Activated CD4-positive, alpha-beta T cell treated with anti-CD3 and anti-CD28 coated beads, Interleukin-2, amount 50 U/mL, for 24 hours (primary cell): ENCODE data around the gene EXD3.
"Not testable (repeated sequence)": the region's sequence is repeated elsewhere in the genome, so short reads cannot be mapped to it uniquely, and the experiment has no call there.

Experiments
- DNase-seq, 2 donors: peaks; one replicate each; pipeline ENCODE4 v3.0.0-alpha.2; 2020; ENCODE audit warnings: low read depth in 1 of 2, low spot score in 1 of 2

Gene EXD3

GRCh38 chr9:137394866-137395665, 27.9 kb downstream of the EXD3 start:
- no peak for DNase-seq

GRCh38 chr9:137393176-137394150, 29.5 kb downstream of the EXD3 start:
- no peak for DNase-seq

GRCh38 chr9:137392232-137393007, 30.5 kb downstream of the EXD3 start:
- DNase-seq, result no peak

- DNase-seq, result no peak
Observed at GRCh38 chr9:137391411-137391754, 31.6 kb downstream of the EXD3 start.

GRCh38 chr9:137390553-137391410, 32.2 kb downstream of the EXD3 start:
- no peak for DNase-seq

- DNase-seq, result no peak
Observed at GRCh38 chr9:137389428-137389746, 33.6 kb downstream of the EXD3 start.

- no peak for DNase-seq
Observed at GRCh38 chr9:137388589-137389427, 34.2 kb downstream of the EXD3 start.

- no peak for DNase-seq
Observed at GRCh38 chr9:137387891-137388560, 34.9 kb downstream of the EXD3 start.

GRCh38 chr9:137387114-137387890, 35.7 kb downstream of the EXD3 start:
- peak; percentile 13 to 27 for DNase-seq

- not testable (repeated sequence) for DNase-seq
Observed at GRCh38 chr9:137386507-137387113, 36.4 kb downstream of the EXD3 start.

GRCh38 chr9:137385061-137385655, 37.8 kb downstream of the EXD3 start:
- DNase-seq, result no peak

GRCh38 chr9:137383784-137384756, 38.9 kb downstream of the EXD3 start:
- no peak for DNase-seq

GRCh38 chr9:137383081-137383783, 39.7 kb downstream of the EXD3 start:
- no peak for DNase-seq

- DNase-seq, result no peak
Observed at GRCh38 chr9:137382444-137383080, 40.4 kb downstream of the EXD3 start.
